ENCODE measurements around the gene ZMYND15.

GRCh38 chr17:4777969-4778760 lies 38.5 kb downstream of the ZMYND15 start:
- no peak for TF ChIP-seq EP300 (IDR thresholded peaks at IDR 0.05)
- TF ChIP-seq POLR2A (IDR thresholded peaks at IDR 0.05) = no peak
